Osteoblast (primary cell): ENCODE data around the gene DRC7. TPM values are rescaled to one million over a fixed set of nuclear protein-coding genes. Genes with fewer than 3 reads are reported as not detected.

Experiments used
- DNase-seq: peaks from one replicate; pipeline ENCODE4 v3.0.0; 2011; ENCODE audit warnings: low spot score, mixed read lengths; ENCODE audit not compliant: insufficient read length; ENCODE audit errors: missing footprints
- H2AFZ ChIP-seq: 2 replicates; pipeline ENCODE4 v1.6.0; 2011; ENCODE audit warnings: mild to moderate bottlenecking, low read length
- H3K27ac ChIP-seq: 2 replicates; pipeline ENCODE4 v1.5.1; 2011; ENCODE audit warnings: mild to moderate bottlenecking, low read depth, low read length, moderate library complexity
- H3K27me3 ChIP-seq: 2 replicates; pipeline ENCODE4 v1.6.0; 2012; ENCODE audit warnings: mild to moderate bottlenecking, control low read depth, inconsistent platforms, low read length, moderate library complexity; ENCODE audit not compliant: insufficient read depth
- H3K36me3 ChIP-seq: 2 replicates; pipeline ENCODE4 v1.5.1; 2011; ENCODE audit warnings: mild to moderate bottlenecking, low read length, control low read depth, moderate library complexity; ENCODE audit not compliant: insufficient read depth
- H3K4me1 ChIP-seq: 2 replicates; pipeline ENCODE4 v1.5.1; 2011; ENCODE audit warnings: mild to moderate bottlenecking, low read length, control low read depth, moderate library complexity; ENCODE audit not compliant: insufficient read depth
- H3K4me2 ChIP-seq: 2 replicates; pipeline ENCODE4 v1.6.0; 2011; ENCODE audit warnings: mild to moderate bottlenecking, low read length; ENCODE audit not compliant: insufficient read depth
- H3K4me3 ChIP-seq: fragments of 200-600 bp; sonication (generic); 3 replicates; pipeline ENCODE4 v1.5.1; 2012; ENCODE audit warnings: mild to moderate bottlenecking, low read length, inconsistent platforms; ENCODE audit not compliant: insufficient read depth
- H3K79me2 ChIP-seq: 2 replicates; pipeline ENCODE4 v1.6.0; 2012; ENCODE audit warnings: mild to moderate bottlenecking, low read length, control low read depth, inconsistent platforms; ENCODE audit not compliant: insufficient read depth
- H3K9me3 ChIP-seq: 2 replicates; pipeline ENCODE4 v1.5.1; 2011; ENCODE audit warnings: low read depth, low read length, control low read depth
- H4K20me1 ChIP-seq: 2 replicates; pipeline ENCODE4 v1.6.0; 2012; ENCODE audit warnings: mild to moderate bottlenecking, low read length, control low read depth; ENCODE audit not compliant: insufficient read depth
- CTCF ChIP-seq: IDR thresholded peaks from 2 replicates; pipeline ENCODE4 v1.5.1; 2011; ENCODE audit warnings: mild to moderate bottlenecking, low read depth, low read length, moderate library complexity; ENCODE audit errors: extremely low read depth
- total RNA-seq: library from RNA; depleted of rRNA; stranded (reverse); fragments of >200 nt; gene quantifications from 2 replicates; pipeline ENCODE4 v1.2.3, GENCODE V29; 2012

Gene DRC7
- total RNA-seq, 1 donor: not detected

- Histone ChIP-seq H3K4me2 (no peak overlapping the region), H3K4me1 (peaks cover 22% of the 10 kb centered on the region), H3K4me3 (no peak overlapping the region), H3K27me3 (no peaks in the 10 kb centered on the region), H3K36me3 (no peaks in the 10 kb centered on the region), H3K79me2 (no peaks in the 10 kb centered on the region), H3K9me3 (no peaks in the 10 kb centered on the region), H4K20me1 (no peaks in the 10 kb centered on the region), H2AFZ (no peak overlapping the region), H3K27ac (no peak overlapping the region)
- peak; percentile 99 for DNase-seq
- TF ChIP-seq CTCF: peak; percentile 100
Measured at GRCh38 chr16:57648581-57649442, 45.8 kb upstream of the DRC7 start.

- Histone ChIP-seq H3K27me3 (no peaks in the 10 kb centered on the region), H3K36me3 (no peaks in the 10 kb centered on the region), H3K4me2 (no peak overlapping the region), H3K79me2 (no peaks in the 10 kb centered on the region), H4K20me1 (no peaks in the 10 kb centered on the region), H2AFZ (no peak overlapping the region), H3K27ac (no peak overlapping the region), H3K9me3 (no peaks in the 10 kb centered on the region), H3K4me1 (peaks cover 19% of the 10 kb centered on the region), H3K4me3 (no peak overlapping the region)
- DNase-seq: no peak
- TF ChIP-seq CTCF: no peak
Measured at GRCh38 chr16:57649443-57649751, 45.2 kb upstream of the DRC7 start.

- Histone ChIP-seq H3K4me1 (peaks cover 19% of the 10 kb centered on the region), H2AFZ (no peak overlapping the region), H3K79me2 (no peaks in the 10 kb centered on the region)
Measured at GRCh38 chr16:57649846-57650245, 44.8 kb upstream of the DRC7 start.

More at GRCh38 chr16:57649846-57650245, 44.8 kb upstream of the DRC7 start:
- Histone ChIP-seq H3K4me3 (no peak overlapping the region), H3K27ac (no peak overlapping the region), H3K27me3 (no peaks in the 10 kb centered on the region), H4K20me1 (no peaks in the 10 kb centered on the region), H3K9me3 (no peaks in the 10 kb centered on the region), H3K36me3 (no peaks in the 10 kb centered on the region), H3K4me2 (no peak overlapping the region)
- no peak for DNase-seq
- no peak for TF ChIP-seq CTCF
